K562 (cell line): ENCODE results near the gene TBX19. TPM values are rescaled to one million over a fixed set of nuclear protein-coding genes. Genes with fewer than 3 reads are reported as not detected.
A peak's percentile ranks its signal among the peaks of the same experiment; 100 is the strongest.

Source experiments
- ATF7 ChIP-seq: fragments of 450-650 bp; IDR thresholded peaks from 2 replicates; pipeline ENCODE4 v1.7.1; 2014; ENCODE audit warnings: mild to moderate bottlenecking, moderate library complexity
- BCLAF1 ChIP-seq, 2 experiments: fragments of 450-650 bp in 1 of 2; IDR thresholded peaks; 2 replicates each; pipeline ENCODE4 v1.6.1; 2011 to 2017; ENCODE audit warnings: low read depth in 2 of 2, antibody characterized with exemption in 1 of 2, borderline replicate concordance in 1 of 2, low read length in 1 of 2, mild to moderate bottlenecking in 1 of 2, mixed read lengths in 1 of 2; ENCODE audit not compliant: control insufficient read depth in 1 of 2
- C11orf30 ChIP-seq: fragments of 450-650 bp; IDR thresholded peaks from 2 replicates; pipeline ENCODE4 v1.6.1; 2016; ENCODE audit warnings: low read depth, mild to moderate bottlenecking
- CEBPG ChIP-seq, 3 experiments: fragments of 200-800 bp in 1 of 3; sonication (Bioruptor generic) in 1 of 3; sonication (generic) in 1 of 3; formaldehyde crosslinking in 1 of 3; IDR thresholded peaks in 2 of 3; conservative IDR thresholded peaks in 1 of 3; 2 replicates each; pipeline versions ENCODE4 v1.6.1 to v1.8.0; 2016 to 2022; ENCODE audit warnings: missing compliant biosample characterization in 2 of 3, missing genetic modification characterization in 2 of 3, mild to moderate bottlenecking in 1 of 3, missing genetic modification reagents in 1 of 3
- EHMT2 ChIP-seq: fragments of 450-650 bp; IDR thresholded peaks from 2 replicates; pipeline ENCODE4 v1.6.1; 2018; ENCODE audit warnings: antibody characterized with exemption
- MYC ChIP-seq, 2 experiments: fragments of 250-450 bp in 1 of 2; sonication (Bioruptor Pico) in 1 of 2; IDR thresholded peaks; 2 replicates each; pipeline versions ENCODE4 v1.5.1 to v1.6.1; 2012 to 2021; ENCODE audit warnings: low read depth in 2 of 2, borderline replicate concordance in 1 of 2, improper control_type of control experiment in 1 of 2, low read length in 1 of 2, mild to moderate bottlenecking in 1 of 2, moderate library complexity in 1 of 2
- NBN ChIP-seq: fragments of 450-650 bp; IDR thresholded peaks from 2 replicates; pipeline ENCODE4 v1.6.1; 2016; ENCODE audit warnings: low read depth, mild to moderate bottlenecking
- ZNF766 ChIP-seq: fragments of 200-800 bp; sonication (Bioruptor generic); conservative IDR thresholded peaks from 2 replicates; pipeline ENCODE4 v1.6.1; 2016; ENCODE audit warnings: missing genetic modification characterization, missing compliant biosample characterization
- polyA plus RNA-seq, 8 experiments: library from polyadenylated mRNA; depleted of rRNA in 4 of 8; stranded (reverse) in 5 of 8; unstranded in 3 of 8; fragments of >200 nt; fragmentation: Nextera tagmentation in 2 of 8; fragmentation: Illumina TruSeq in 1 of 8; extraction: Ambion mirVana in 2 of 8; extraction: Trizol in 1 of 8; gene quantifications; 2 replicates each; pipeline versions ENCODE4 v1.2.1 to v1.2.3, GENCODE V29; 2011 to 2014; ENCODE audit warnings: inconsistent platforms in 1 of 8, missing spikeins in 1 of 8
- total RNA-seq, 7 experiments: library from RNA; depleted of rRNA in 6 of 7; stranded (reverse); fragments of >200 nt in 6 of 7; fragmentation: Illumina TruSeq in 2 of 7; extraction: Trizol in 2 of 7; gene quantifications; 2 replicates each; pipeline versions ENCODE4 v1.2.1 to v1.2.3, GENCODE V29; 2011 to 2021; ENCODE audit warnings: low replicate concordance in 1 of 7

Gene TBX19
- total and polyA plus RNA-seq, 9 of the 15 experiments (the other 6 are each of a cell fraction or from before 2014, with no cell fraction given): 0.32 to 3.1 (median 0.95) TPM

GRCh38 chr1:168338589-168339503 lies 58.2 kb downstream of the TBX19 start (continued):
- TF ChIP-seq C11orf30: peak; percentile 67
- TF ChIP-seq MYC (IDR thresholded peaks at IDR 0.05; ENCODE audit: low read depth, low read length): 0 out of 2 replicates have a peak, but pooled peaks have one; percentile 23
- TF ChIP-seq MYC (CRISPR knock-in tag; IDR thresholded peaks at IDR 0.05; ENCODE audit: borderline replicate concordance, low read depth): no peak
- peak; percentile 31; the same call in 1 of the 2 replicates for TF ChIP-seq NBN
- no peak for TF ChIP-seq EHMT2
- 0 out of 2 replicates have a peak, but pooled peaks have one; percentile 29 for TF ChIP-seq ATF7
- TF ChIP-seq ZNF766 (CRISPR knock-in tag): peak; percentile 99
- TF ChIP-seq CEBPG (CRISPR knock-in tag; IDR thresholded peaks at IDR 0.05): no peak
- TF ChIP-seq CEBPG (tag; conservative IDR thresholded peaks at IDR 0.05 in 1 of 2, IDR thresholded peaks at IDR 0.05 in 1 of 2): peak in 1 of 2 experiments; percentile 57; a peak in 1 of 4 replicates
- no peak for TF ChIP-seq BCLAF1 (IDR thresholded peaks at IDR 0.05; ENCODE audit: borderline replicate concordance in 1 of 2, control insufficient read depth in 1 of 2, low read depth in 2 of 2, low read length in 1 of 2)
